Common myeloid progenitor, CD34-positive (primary cell): Measurements from ENCODE around the gene KNDC1.

ENCODE experiments used
- CTCF ChIA-PET: fragments of 350-600 bp; sonication (Branson Sonifier 250); formaldehyde crosslinking; loops from one replicate; lab custom pipeline; 2021; ENCODE audit warnings: antibody characterized with exemption; lab: Charles Lee
- POLR2A ChIA-PET: fragments of 350-600 bp; sonication (Branson Sonifier 250); formaldehyde crosslinking; loops from one replicate; lab custom pipeline; 2021; ENCODE audit warnings: antibody characterized with exemption; lab: Charles Lee
- DNase-seq, 3 donors: peaks; one replicate each; pipeline versions ENCODE4 v3.0.0 to v3.0.0-alpha.2; 2013
- H3K27ac ChIP-seq, 2 experiments: 1 replicate in 1 of 2; 2 replicates in 1 of 2; pipeline ENCODE4 v1.7.0; 2013; ENCODE audit warnings: inconsistent platforms in 2 of 2, low read length in 2 of 2, mild to moderate bottlenecking in 2 of 2, low read depth in 1 of 2, moderate library complexity in 1 of 2; ENCODE audit not compliant: severe bottlenecking in 2 of 2, insufficient read depth in 1 of 2, poor library complexity in 1 of 2
- H3K27me3 ChIP-seq, 5 experiments: replicated peaks in 2 of 5; 1 replicate in 3 of 5; 2 replicates in 2 of 5; pipeline versions ENCODE4 v1.6.1 to v1.7.0; 2013; ENCODE audit warnings: low read length in 4 of 5, mild to moderate bottlenecking in 2 of 5, moderate library complexity in 2 of 5, inconsistent platforms in 1 of 5; ENCODE audit not compliant: insufficient read depth in 5 of 5, control insufficient read depth in 4 of 5
- H3K36me3 ChIP-seq, 4 experiments: 1 replicate in 2 of 4; 2 replicates in 2 of 4; pipeline versions ENCODE4 v1.6.1 to v1.7.0; 2013; ENCODE audit warnings: low read length in 3 of 4, control low read depth in 1 of 4, mild to moderate bottlenecking in 1 of 4; ENCODE audit not compliant: control insufficient read depth in 4 of 4, insufficient read depth in 4 of 4
- H3K4me1 ChIP-seq, 4 experiments: 1 replicate in 3 of 4; 2 replicates in 1 of 4; pipeline versions ENCODE4 v1.6.1 to v1.7.1; 2013; ENCODE audit warnings: low read length in 3 of 4, mild to moderate bottlenecking in 3 of 4, control low read depth in 1 of 4, inconsistent platforms in 1 of 4, moderate library complexity in 1 of 4; ENCODE audit not compliant: control insufficient read depth in 4 of 4, insufficient read depth in 4 of 4; ENCODE audit errors: control extremely low read depth in 1 of 4
- H3K4me3 ChIP-seq, 7 experiments: 1 replicate in 4 of 7; 2 replicates in 3 of 7; pipeline versions ENCODE4 v1.5.1 to v1.7.0; 2013; ENCODE audit warnings: mild to moderate bottlenecking in 7 of 7, low read length in 6 of 7, moderate library complexity in 6 of 7, inconsistent platforms in 2 of 7, low read depth in 2 of 7, control low read depth in 1 of 7; ENCODE audit not compliant: insufficient read depth in 4 of 7, control insufficient read depth in 1 of 7; ENCODE audit errors: extremely low read depth in 1 of 7
- H3K9me3 ChIP-seq, 5 experiments: 1 replicate in 4 of 5; 2 replicates in 1 of 5; pipeline versions ENCODE4 v1.6.1 to v1.7.1; 2013; ENCODE audit warnings: low read length in 4 of 5, mild to moderate bottlenecking in 2 of 5, inconsistent platforms in 1 of 5, low read depth in 1 of 5, moderate library complexity in 1 of 5; ENCODE audit not compliant: control insufficient read depth in 4 of 5, insufficient read depth in 2 of 5; ENCODE audit errors: control extremely low read depth in 1 of 5
- WGBS: methylation state at CpG from one replicate; pipeline ENCODE4 v1.1.5; 2013; ENCODE audit not compliant: insufficient coverage; 5-methylcytosine and 5-hydroxymethylcytosine counted together

Gene KNDC1

DNA sequence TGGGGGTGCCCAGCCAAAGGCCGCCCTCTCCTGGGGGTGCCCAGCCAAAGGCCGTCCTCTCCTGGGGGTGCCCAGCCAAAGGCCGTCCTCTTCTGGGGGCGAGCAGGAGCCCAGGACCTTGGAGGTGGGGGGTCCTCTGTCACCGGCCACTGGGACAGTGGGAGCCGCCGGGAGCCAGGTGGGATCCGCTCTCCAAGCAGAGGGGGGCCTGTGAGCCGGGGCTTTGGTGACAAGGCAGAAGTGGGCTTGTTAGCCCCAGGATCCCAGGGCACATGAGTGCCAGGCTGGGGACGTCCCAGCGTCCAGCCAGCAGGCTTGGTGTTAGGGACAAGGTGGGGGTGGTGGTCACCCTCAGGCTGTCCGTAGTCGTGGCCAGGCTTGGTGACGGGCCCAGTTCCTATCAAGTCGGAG is 40.6 kb downstream of the KNDC1 start:
- ChIA-PET CTCF (no interaction called here), POLR2A (no interaction called here)
- 97% methylated on average over 11 of the region's 15 CpGs for WGBS
- no peaks in the 10 kb centered on the region for H3K36me3 ChIP-seq
- no peak overlapping the region for H3K4me3 ChIP-seq
- H3K9me3 ChIP-seq, result no peaks in the 10 kb centered on the region
- H3K4me1 ChIP-seq, result no peaks in the 10 kb centered on the region
- no peak overlapping the region for H3K27ac ChIP-seq
- DNase-seq, result no peak
- no peaks in the 10 kb centered on the region for H3K27me3 ChIP-seq

DNA sequence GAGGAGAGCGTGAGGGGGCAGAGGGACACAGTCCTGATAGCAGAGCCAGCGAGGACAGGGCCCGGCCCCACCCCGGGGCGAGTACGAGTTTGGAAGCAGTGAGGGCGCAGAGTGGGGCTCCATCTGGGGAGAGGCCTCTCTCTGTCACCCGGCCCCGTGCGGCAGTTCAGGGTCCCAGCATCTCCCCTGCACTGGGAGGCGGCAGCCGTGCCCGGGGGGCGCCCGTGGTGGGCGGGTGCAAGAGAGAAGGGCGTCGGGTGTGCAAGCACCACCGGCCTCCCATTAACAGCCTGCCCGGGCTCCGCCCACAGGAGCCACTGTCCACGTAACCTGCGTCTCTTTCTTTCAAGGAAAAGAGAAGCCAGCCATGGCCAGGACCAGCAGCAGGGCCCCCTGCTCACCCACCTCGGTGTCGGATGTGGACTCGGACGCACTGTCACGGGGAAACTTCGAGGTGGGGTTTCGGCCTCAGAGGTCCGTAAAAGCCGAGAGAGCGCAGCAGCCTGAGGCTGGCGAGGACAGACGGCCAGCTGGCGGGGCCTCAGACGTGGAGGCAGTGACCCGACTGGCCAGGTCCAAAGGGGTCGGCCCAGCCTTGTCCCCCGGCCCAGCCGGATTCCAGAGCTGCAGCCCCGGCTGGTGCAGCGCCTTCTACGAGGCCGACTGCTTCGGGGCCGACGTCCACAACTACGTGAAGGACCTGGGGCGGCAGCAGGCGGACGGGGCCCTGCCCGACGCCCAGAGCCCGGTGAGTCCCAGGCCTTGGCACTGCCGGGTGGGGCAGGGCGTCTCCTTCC is 41.3 kb downstream of the KNDC1 start:
- ChIA-PET POLR2A (no interaction called here), CTCF (no interaction called here)
- no peaks in the 10 kb centered on the region for H3K9me3 ChIP-seq
- no peaks in the 10 kb centered on the region for H3K36me3 ChIP-seq
- no peaks in the 10 kb centered on the region for H3K27me3 ChIP-seq
- WGBS, result 94% methylated on average over 47 of the region's 57 CpGs
- H3K4me1 ChIP-seq, result no peaks in the 10 kb centered on the region
- H3K27ac ChIP-seq, result no peak overlapping the region
- H3K4me3 ChIP-seq, result no peak overlapping the region
- DNase-seq, result no peak

DNA sequence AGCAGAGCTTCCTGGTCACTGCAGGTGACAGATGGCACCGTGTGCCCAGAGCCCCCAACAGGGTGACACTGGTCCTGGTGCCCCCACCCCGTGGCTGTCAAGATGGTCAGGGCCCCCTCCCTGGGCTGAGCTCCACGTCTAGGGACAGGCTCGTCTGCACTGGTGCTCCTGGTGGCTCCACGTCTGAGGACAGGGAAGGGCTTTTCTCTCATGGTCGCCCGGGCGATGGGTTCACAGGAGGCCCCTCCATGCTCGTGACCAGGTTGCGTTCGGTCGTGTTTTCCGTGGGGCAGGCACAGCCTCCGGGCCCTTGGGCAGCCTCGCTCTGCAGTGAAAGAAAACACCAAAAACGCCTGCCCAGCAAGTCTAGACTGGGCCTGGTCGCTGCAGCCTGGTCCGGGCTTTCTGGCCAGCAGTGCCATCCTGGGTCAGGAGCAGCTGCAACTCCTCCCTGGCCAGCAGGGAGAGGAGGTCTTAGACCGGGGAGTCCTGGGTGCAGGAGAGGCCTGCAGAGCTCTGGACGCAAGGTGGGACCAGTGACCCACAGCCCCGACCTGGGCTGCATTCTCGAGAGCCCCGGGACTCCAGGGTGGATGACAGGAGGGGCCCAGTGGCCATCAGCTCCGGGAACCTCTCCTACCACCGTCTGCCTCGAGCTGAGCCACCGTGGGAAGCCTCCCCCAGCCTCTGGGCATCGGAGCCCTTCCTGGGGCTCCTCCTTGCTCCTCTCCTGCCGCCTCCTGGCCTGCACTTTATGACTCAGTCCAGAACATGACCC is 42.1 kb downstream of the KNDC1 start:
- Histone ChIP-seq H3K36me3 (no peaks in the 10 kb centered on the region), H3K27me3 (no peaks in the 10 kb centered on the region), H3K9me3 (no peaks in the 10 kb centered on the region), H3K4me3 (no peak overlapping the region), H3K4me1 (no peaks in the 10 kb centered on the region), H3K27ac (no peak overlapping the region)
- CTCF ChIA-PET, result no interaction called here
- DNase-seq, result no peak
- POLR2A ChIA-PET, result no interaction called here
- WGBS, result 96% methylated on average over 29 of the region's 29 CpGs

DNA sequence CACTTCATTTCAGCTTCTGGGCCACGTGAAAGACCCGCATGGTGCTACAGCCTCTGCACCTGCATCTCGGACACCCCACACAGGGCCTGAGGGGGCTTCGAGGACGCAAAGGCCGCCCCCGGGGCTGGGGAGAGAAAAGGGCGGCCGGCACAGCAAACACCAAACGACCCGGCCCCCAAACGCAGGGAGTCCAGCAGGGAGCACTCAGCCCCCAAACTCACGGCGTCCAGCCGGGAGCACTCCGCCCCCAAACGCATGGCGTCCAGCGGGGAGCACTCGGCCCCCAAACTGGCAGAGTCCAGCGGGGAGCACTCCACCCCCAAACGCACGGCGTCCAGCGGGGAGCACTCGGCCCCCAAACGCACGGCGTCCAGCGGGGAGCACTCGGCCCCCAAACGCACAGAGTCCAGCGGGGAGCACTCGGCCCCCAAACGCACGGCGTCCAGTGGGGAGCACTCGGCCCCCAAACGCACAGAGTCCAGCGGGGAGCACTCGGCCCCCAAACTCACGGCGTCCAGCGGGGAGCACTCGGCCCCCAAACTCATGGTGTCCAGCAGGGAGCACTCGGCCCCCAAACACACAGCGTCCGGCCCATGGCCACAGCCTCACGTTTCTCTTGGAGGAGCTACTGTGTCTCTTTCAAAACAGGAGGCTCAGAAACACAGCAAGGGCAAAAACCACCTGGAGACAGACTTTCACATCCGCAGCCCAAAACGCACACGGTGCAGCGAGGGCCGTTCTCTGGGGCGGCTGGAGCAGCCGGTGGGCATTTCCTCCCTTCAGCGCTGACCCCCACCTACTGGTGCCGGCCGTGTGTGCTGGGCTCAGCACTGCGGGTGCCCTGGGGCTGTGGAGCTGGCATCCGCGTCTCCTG is 43.0 kb downstream of the KNDC1 start:
- CTCF ChIA-PET, result no interaction called here
- H3K36me3 ChIP-seq, result no peaks in the 10 kb centered on the region
- POLR2A ChIA-PET, result no interaction called here
- H3K9me3 ChIP-seq, result no peaks in the 10 kb centered on the region
- WGBS, result 91% methylated on average over 39 of the region's 62 CpGs
- H3K4me3 ChIP-seq, result no peak overlapping the region
- no peak overlapping the region for H3K27ac ChIP-seq
- no peaks in the 10 kb centered on the region for H3K4me1 ChIP-seq
- no peak for DNase-seq
- H3K27me3 ChIP-seq, result no peaks in the 10 kb centered on the region

DNA sequence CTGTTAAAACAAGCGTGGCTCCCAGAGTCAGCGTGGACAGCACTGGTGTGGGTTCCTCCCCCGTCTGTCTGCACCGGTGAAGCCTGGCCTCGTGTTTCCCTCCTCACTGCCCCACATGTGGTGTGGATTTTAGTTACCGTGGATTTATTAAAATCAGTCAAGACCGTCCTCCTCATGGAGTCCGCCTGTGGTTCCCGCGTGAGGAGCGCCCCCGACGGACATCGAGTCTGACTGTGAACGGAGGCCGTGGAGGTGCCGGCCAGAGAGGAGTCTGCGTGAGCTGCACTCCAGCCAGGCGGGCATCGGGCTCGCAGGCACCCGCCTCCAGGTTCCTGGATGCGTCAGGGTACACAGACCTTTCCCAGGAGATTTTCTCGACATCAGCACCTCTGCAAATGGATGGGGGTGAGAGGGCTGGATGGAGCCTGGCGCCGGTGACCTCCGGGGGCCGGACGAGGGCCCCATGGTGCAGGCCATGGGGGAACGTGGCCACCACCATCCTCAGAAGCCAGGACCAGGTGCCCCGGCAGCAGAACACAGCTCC is 43.7 kb downstream of the KNDC1 start:
- no peaks in the 10 kb centered on the region for H3K36me3 ChIP-seq
- H3K4me3 ChIP-seq, result no peak overlapping the region
- no peak for DNase-seq
- WGBS, result 95% methylated on average over 28 of the region's 31 CpGs
- ChIA-PET CTCF (no interaction called here), POLR2A (no interaction called here)
- no peaks in the 10 kb centered on the region for H3K9me3 ChIP-seq
- no peaks in the 10 kb centered on the region for H3K27me3 ChIP-seq
- no peaks in the 10 kb centered on the region for H3K4me1 ChIP-seq
- no peak overlapping the region for H3K27ac ChIP-seq

DNA sequence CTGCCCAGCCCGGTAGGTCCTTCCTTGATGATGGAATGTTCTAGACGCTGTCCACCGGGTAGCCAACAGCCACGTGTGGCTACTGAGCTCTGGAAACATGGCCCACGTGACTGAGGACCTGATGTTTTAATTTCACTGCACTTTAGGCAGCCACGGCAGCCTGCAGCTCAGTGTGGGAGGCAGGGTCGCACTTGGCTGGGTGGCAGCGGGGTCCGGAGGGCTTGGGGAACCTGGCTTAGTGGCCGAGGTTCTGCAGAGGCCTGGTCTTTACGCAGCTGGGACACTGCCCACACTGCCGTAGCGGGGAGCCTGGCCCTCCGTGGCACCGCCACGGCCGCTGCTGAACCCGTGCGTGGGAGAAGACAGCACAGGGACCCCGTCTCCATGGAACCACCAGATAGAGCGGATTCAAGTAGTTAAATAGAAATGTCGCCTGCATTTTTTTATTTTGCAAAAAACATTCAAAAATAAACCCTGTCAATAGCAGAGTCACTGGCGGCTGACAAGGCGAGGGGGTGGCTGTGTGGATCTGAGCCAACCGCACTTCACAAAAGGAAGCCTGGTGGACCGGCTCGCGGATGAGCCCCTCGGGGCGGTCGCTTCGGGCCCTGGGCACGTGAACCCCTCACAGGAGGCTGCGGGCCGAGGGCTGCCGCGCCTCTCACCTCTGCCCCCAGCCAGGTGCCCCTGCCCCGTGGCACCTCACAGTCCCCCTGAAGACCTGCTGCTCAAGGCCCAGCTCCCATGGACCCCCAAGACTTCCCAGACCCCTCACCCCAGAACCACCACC is 44.4 kb downstream of the KNDC1 start:
- H3K27ac ChIP-seq, result no peak overlapping the region
- H3K4me1 ChIP-seq, result no peaks in the 10 kb centered on the region
- no peak overlapping the region for H3K4me3 ChIP-seq
- H3K36me3 ChIP-seq, result no peaks in the 10 kb centered on the region
- POLR2A ChIA-PET, result no interaction called here
- no peaks in the 10 kb centered on the region for H3K9me3 ChIP-seq
- CTCF ChIA-PET, result no interaction called here
- no peaks in the 10 kb centered on the region for H3K27me3 ChIP-seq
- 96% methylated on average over 27 of the region's 38 CpGs for WGBS
- DNase-seq, result no peak
